Measurements from ENCODE around the gene WDR18. TPM values are rescaled to one million over a fixed set of nuclear protein-coding genes. Genes with fewer than 3 reads are reported as not detected.
A peak's percentile ranks its signal among the peaks of the same experiment; 100 is the strongest.
"Not testable (repeated sequence)": the region's sequence is repeated elsewhere in the genome, so short reads cannot be mapped to it uniquely, and the experiment has no call there.

Gene WDR18
- total RNA-seq, 1 donor from 2014 or later: 65.4 TPM

GRCh38 chr19:1018393-1018792, 34.2 kb downstream of the WDR18 start:
- Mint-ChIP-seq H3K9me3 (no peaks in the 10 kb centered on the region), H3K27me3 (peaks cover 6% of the 10 kb centered on the region), H3K4me1 (ENCODE audit: unreplicated experiment) (peaks cover 21% of the 10 kb centered on the region), H3K4me3 (peak overlapping the region; percentile 75), H3K27ac (peak overlapping the region; percentile 61), H3K36me3 (no peaks in the 10 kb centered on the region)
- no peak for DNase-seq (ENCODE audit: extremely low spot score, unreplicated experiment)
- no peak for TF ChIP-seq CTCF (conservative IDR thresholded peaks at IDR 0.05)

- Mint-ChIP-seq H3K36me3 (no peaks in the 10 kb centered on the region), H3K4me1 (ENCODE audit: unreplicated experiment) (peaks cover 21% of the 10 kb centered on the region), H3K4me3 (peak overlapping the region; percentile 92), H3K27me3 (peaks cover 6% of the 10 kb centered on the region), H3K9me3 (no peaks in the 10 kb centered on the region), H3K27ac (peak overlapping the region; percentile 61)
- no peak for DNase-seq (ENCODE audit: extremely low spot score, unreplicated experiment)
- no peak for TF ChIP-seq CTCF (conservative IDR thresholded peaks at IDR 0.05)
These were observed 34.9 kb downstream of the WDR18 start for GRCh38 chr19:1018932-1019615.

- Mint-ChIP-seq H3K9me3 (no peaks in the 10 kb centered on the region), H3K27me3 (peaks cover 6% of the 10 kb centered on the region), H3K4me3 (peak overlapping the region; percentile 92), H3K36me3 (no peaks in the 10 kb centered on the region), H3K27ac (peak overlapping the region; percentile 84), H3K4me1 (ENCODE audit: unreplicated experiment) (peaks cover 21% of the 10 kb centered on the region)
- TF ChIP-seq CTCF (conservative IDR thresholded peaks at IDR 0.05): no peak
- no peak for DNase-seq (ENCODE audit: extremely low spot score, unreplicated experiment)
These were observed 35.4 kb downstream of the WDR18 start for GRCh38 chr19:1019616-1019961.

GRCh38 chr19:1019980-1020867, 36.1 kb downstream of the WDR18 start:
- Mint-ChIP-seq H3K27ac (peak overlapping the region; percentile 84), H3K4me3 (peak overlapping the region; percentile 92), H3K27me3 (peaks cover 6% of the 10 kb centered on the region), H3K9me3 (no peaks in the 10 kb centered on the region), H3K36me3 (no peaks in the 10 kb centered on the region), H3K4me1 (ENCODE audit: unreplicated experiment) (peaks cover 21% of the 10 kb centered on the region)
- DNase-seq (ENCODE audit: extremely low spot score, unreplicated experiment): no peak
- TF ChIP-seq CTCF (conservative IDR thresholded peaks at IDR 0.05): no peak

- Mint-ChIP-seq H3K4me3 (peak within 1 kb of the TSS; percentile 92), H3K27ac (peak within 1 kb of the TSS; percentile 100), H3K36me3 (no peaks in the 10 kb centered on the region), H3K4me1 (ENCODE audit: unreplicated experiment) (peaks cover 16% of the 10 kb centered on the region), H3K27me3 (peaks cover 6% of the 10 kb centered on the region), H3K9me3 (no peaks in the 10 kb centered on the region)
- DNase-seq (ENCODE audit: extremely low spot score, unreplicated experiment): peak; percentile 98
- no peak for TF ChIP-seq CTCF (conservative IDR thresholded peaks at IDR 0.05)
These were observed 36.8 kb downstream of the WDR18 start, which contains the start of gene TMEM259 for GRCh38 chr19:1020868-1021425. Gene TMEM259, minus strand, starts transcription at chr19:1021123. Its CDS starts 127 bp downstream, at chr19:1020996.

GRCh38 chr19:1023883-1024188, 39.7 kb downstream of the WDR18 start:
- H3K9me3 Mint-ChIP-seq; DNase-seq (ENCODE audit: extremely low spot score, unreplicated experiment); H3K4me1 Mint-ChIP-seq (ENCODE audit: unreplicated experiment); H3K36me3 Mint-ChIP-seq; H3K27me3 Mint-ChIP-seq: not testable (repeated sequence)
- H3K27ac Mint-ChIP-seq: peak overlapping the region; percentile 46
- H3K4me3 Mint-ChIP-seq: peak overlapping the region; percentile 28

GRCh38 chr19:1025080-1025479, 40.9 kb downstream of the WDR18 start:
- not testable (repeated sequence) for H3K27ac Mint-ChIP-seq; H3K36me3 Mint-ChIP-seq; DNase-seq (ENCODE audit: extremely low spot score, unreplicated experiment); H3K27me3 Mint-ChIP-seq; H3K9me3 Mint-ChIP-seq
- peak overlapping the region; percentile 50 for H3K4me3 Mint-ChIP-seq
- H3K4me1 Mint-ChIP-seq (ENCODE audit: unreplicated experiment): peaks cover 10% of the 10 kb centered on the region
